Left kidney (tissue), 2 donors: ENCODE data around the gene MAML2. TPM values are rescaled to one million over a fixed set of nuclear protein-coding genes. Genes with fewer than 3 reads are reported as not detected.

Experiments used
- DNase-seq: peaks from one replicate; pipeline ENCODE4 v3.0.0-alpha.2; 2013
- polyA plus RNA-seq: library from polyadenylated mRNA; unstranded; fragments of 120-200 nt; gene quantifications from one replicate; pipeline ENCODE4 v1.2.1, GENCODE V29; 2013; ENCODE audit not compliant: insufficient read length

Gene MAML2
- polyA plus RNA-seq, 1 donor, result 31.7 TPM

GRCh38 chr11:95964281-95964680, 378.7 kb downstream of the MAML2 start:
- DNase-seq, result no peak

DNA sequence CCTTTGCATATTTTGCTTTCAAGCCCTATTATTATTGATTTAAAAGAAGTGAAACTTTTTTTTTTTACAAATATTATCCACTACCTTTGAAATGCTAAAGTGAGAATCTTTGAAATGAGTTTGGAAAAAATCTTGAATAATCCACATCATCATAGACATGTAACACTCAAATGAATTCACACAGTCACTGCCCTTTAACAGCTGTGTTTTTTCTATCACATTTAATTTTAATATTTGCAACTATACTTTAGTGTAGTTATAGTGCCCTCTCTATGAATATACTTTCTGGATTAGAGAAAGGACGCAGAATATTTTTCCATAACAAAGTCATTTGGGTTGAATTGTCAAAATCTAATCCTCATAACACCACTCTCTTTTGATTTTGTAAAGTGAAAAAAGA, 381.2 kb downstream of the MAML2 start:
- DNase-seq, result no peak

DNA sequence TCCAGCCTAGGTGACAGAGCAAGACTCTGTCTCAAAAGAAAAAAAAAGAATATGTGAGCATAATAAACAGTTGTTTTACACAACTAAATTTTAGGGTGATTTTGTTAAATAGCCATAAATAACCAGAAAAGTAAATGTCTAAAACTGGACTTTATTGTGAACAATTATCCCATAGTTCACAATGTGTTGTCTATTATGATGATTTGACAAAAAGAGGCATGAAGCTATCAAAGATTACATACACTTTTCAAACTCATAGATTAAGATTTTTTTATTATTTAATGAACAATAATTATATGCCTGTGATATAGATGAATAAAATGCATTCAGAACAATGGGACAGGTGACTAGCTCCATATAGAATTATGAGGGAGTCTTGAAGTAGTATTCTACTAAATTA, 392.1 kb downstream of the MAML2 start:
- no peak for DNase-seq

DNA sequence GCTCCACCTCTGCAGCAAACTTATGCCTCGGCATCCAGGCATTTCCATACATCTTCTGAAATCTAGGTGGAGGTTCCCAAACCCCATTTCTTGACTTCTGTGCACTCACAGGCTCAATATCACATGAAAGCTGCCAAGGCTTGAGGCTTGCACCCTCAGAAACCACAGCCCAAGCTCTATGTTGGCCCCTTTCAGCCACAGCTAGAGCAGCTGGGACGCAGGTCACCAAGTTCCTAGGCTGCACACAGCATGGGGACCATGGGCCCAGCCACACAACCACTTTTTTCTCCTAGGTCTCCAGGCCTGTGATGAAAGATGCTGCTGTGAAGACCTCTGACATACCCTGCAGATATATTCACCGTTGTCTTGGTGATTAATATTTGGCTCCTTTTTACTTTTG, 394.4 kb downstream of the MAML2 start:
- no peak for DNase-seq

- no peak for DNase-seq
Observed at GRCh38 chr11:95944623-95945022, 398.4 kb downstream of the MAML2 start.

- DNase-seq, result no peak
Observed at GRCh38 chr11:95943546-95943945, 399.4 kb downstream of the MAML2 start.

- DNase-seq, result no peak
Observed at GRCh38 chr11:95939091-95939490, 403.9 kb downstream of the MAML2 start.

DNA sequence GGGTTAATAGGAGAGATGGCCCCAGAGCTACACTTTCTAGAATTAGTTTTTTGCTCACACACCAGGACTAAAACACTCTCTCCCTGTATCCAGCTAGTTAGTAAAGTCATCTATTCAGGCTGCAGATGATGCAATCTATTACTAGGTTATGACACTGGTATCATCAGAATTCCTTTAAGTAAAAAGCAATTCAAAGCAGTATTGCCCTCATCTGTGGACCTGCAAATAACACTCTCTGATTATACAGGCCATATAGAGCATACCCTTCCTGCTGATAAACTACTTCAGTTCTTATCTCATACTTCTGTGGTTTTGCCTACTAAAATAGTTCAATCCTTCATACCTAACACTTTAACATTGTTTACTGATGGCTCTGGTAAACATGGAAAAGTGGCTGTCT, 405.6 kb downstream of the MAML2 start:
- no peak for DNase-seq

DNA sequence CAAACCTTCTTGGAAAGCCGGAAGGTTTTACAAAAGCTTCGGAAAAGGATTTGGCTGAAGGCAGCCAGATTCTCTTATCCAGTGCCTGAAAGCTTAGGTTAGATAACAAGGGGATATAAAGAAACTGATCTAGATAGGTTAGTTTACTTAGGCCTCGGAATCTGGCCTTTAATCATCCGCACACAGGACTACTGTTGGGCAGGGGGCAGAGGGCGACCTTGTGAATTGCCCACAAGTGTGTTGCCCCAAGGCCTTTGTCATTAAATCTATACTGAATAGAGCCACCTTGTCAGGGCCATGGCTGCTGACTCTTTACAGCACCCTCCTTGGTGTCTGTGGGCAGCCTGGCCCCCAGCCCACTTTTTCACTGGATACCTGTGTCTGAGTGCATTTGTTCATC, 409.4 kb downstream of the MAML2 start:
- DNase-seq, result no peak

- no peak for DNase-seq
Observed at GRCh38 chr11:95931916-95932315, 411.1 kb downstream of the MAML2 start.

DNA sequence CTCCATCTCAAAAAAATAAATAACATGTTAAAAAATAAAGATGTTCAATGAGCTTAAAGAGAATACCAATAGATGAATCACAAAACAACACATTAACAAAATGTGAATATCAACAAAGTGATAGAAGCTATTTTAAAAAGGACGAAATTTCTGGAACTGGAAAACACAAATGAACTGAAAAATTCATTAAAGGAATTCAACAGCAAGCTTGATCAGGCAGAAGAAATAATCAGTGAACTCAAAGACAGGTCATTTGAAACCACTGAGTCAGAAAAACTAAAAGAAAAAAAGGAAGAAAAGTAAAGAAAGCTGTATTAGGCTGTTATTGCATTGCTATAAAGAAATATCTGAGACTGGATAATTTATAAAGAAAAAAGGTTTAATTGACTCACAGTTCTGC, 412.0 kb downstream of the MAML2 start:
- DNase-seq, result no peak

GRCh38 chr11:95926726-95927125, 416.3 kb downstream of the MAML2 start:
- DNase-seq, result no peak

Other genes with a start within 250 kb of the MAML2 start
- gene CCDC82, start 46.7 kb upstream of the MAML2 start, polyA plus RNA-seq, result 69.9 TPM
- 24.9 TPM for gene JRKL, start 46.8 kb upstream of the MAML2 start, polyA plus RNA-seq